Measurements from ENCODE around the gene ATP5PD.

DNA sequence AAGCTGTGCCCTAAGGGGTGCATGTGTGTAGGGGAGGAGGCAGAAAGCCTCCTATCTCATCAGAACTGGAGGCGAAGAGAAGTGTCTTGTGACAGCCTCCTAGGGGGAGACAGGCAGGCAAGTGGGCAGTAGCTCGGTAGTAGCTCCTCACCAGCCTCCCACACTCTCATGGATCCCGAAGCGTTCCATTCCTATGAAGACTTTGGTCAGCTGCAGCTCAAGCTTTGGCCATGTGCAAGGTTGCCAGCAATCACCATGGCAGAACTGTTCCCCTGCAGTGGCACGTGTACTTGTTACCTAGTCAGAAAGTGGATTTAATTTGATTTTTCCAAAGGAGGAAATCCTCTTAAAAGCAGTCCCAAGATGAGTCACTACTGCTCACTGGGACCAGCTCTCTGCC, 27.6 kb downstream of the ATP5PD start:
- TF ChIP-seq, protein P1, sequence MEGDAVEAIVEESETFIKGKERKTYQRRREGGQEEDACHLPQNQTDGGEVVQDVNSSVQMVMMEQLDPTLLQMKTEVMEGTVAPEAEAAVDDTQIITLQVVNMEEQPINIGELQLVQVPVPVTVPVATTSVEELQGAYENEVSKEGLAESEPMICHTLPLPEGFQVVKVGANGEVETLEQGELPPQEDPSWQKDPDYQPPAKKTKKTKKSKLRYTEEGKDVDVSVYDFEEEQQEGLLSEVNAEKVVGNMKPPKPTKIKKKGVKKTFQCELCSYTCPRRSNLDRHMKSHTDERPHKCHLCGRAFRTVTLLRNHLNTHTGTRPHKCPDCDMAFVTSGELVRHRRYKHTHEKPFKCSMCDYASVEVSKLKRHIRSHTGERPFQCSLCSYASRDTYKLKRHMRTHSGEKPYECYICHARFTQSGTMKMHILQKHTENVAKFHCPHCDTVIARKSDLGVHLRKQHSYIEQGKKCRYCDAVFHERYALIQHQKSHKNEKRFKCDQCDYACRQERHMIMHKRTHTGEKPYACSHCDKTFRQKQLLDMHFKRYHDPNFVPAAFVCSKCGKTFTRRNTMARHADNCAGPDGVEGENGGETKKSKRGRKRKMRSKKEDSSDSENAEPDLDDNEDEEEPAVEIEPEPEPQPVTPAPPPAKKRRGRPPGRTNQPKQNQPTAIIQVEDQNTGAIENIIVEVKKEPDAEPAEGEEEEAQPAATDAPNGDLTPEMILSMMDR (optimal IDR thresholded peaks at IDR 0.05 in 1 of 3, IDR thresholded peaks at IDR 0.05 in 1 of 3, conservative IDR thresholded peaks at IDR 0.05 in 1 of 3; ENCODE audit: extremely low read depth in 1 of 3, insufficient read depth in 2 of 3, low read length in 3 of 3), result no peak
- no peak for TF ChIP-seq EZH2 (IDR thresholded peaks at IDR 0.05; ENCODE audit: low read length)

All from keratinocyte (primary cell).